Gastroesophageal sphincter (tissue), 4 donors: Measurements from ENCODE around the gene LDLRAP1. TPM values are rescaled to one million over a fixed set of nuclear protein-coding genes. Genes with fewer than 3 reads are reported as not detected.
"Not testable (repeated sequence)": the region's sequence is repeated elsewhere in the genome, so short reads cannot be mapped to it uniquely, and the experiment has no call there.

ENCODE experiments used
- ATAC-seq: fragments of 150-250 bp; one replicate; pipeline ENCODE4 v1.9.1; 2016; ENCODE audit warnings: mild to moderate bottlenecking, moderate library complexity
- H3K27ac ChIP-seq, 4 donors: fragments of 200-600 bp; sonication (generic) in 3 of 4; 1 replicate in 3 of 4; 2 replicates in 1 of 4; pipeline ENCODE4 v1.5.1; 2016 to 2019
- H3K27me3 ChIP-seq: fragments of 200-600 bp; sonication (generic); one replicate; pipeline ENCODE4 v1.5.1; 2019
- H3K36me3 ChIP-seq, 2 donors: fragments of 200-600 bp; sonication (generic); one replicate each; pipeline ENCODE4 v1.5.1; 2019; ENCODE audit warnings: control low read depth in 1 of 2
- H3K4me1 ChIP-seq, 3 donors: fragments of 200-600 bp; sonication (generic); 1 replicate in 2 of 3; 2 replicates in 1 of 3; pipeline ENCODE4 v1.5.1; 2016 to 2019; ENCODE audit warnings: control low read depth in 2 of 3
- H3K4me3 ChIP-seq, 2 donors: fragments of 200-600 bp; sonication (generic); one replicate each; pipeline ENCODE4 v1.5.1; 2019; ENCODE audit warnings: mild to moderate bottlenecking in 1 of 2, moderate library complexity in 1 of 2
- H3K9me3 ChIP-seq, 3 donors: fragments of 200-600 bp; sonication (generic); one replicate each; pipeline ENCODE4 v1.5.1; 2017 to 2019; ENCODE audit warnings: control low read depth in 2 of 3
- EP300 ChIP-seq: sonication (generic); formaldehyde crosslinking; IDR thresholded peaks from one replicate; pipeline ENCODE4 v1.6.1; 2017; ENCODE audit warnings: antibody characterized with exemption, mild to moderate bottlenecking
- POLR2A ChIP-seq, 2 donors: fragments of 450-650 bp; IDR thresholded peaks; one replicate each; pipeline ENCODE4 v1.6.1; 2017; ENCODE audit warnings: antibody characterized with exemption in 2 of 2, mild to moderate bottlenecking in 2 of 2, moderate library complexity in 1 of 2
- POLR2AphosphoS5 ChIP-seq: sonication (generic); formaldehyde crosslinking; IDR thresholded peaks from one replicate; pipeline ENCODE4 v1.6.1; 2017; ENCODE audit warnings: antibody characterized with exemption
- WGBS, 2 donors: methylation state at CpG; one replicate each; pipeline ENCODE4 v1.1.5; 2018; ENCODE audit warnings: low coverage in 1 of 2; 5-methylcytosine and 5-hydroxymethylcytosine counted together
- total RNA-seq, 4 donors: library from RNA; depleted of rRNA; stranded (reverse); fragments of >200 nt; gene quantifications; one replicate each; pipeline ENCODE4 v1.1.0, GENCODE V29; 2016
- TF ChIP-seq, protein P1 (sequence below), 4 experiments: fragments of 200-600 bp in 2 of 4; fragments of 450-650 bp in 2 of 4; sonication (generic) in 1 of 4; IDR thresholded peaks; one replicate each; pipeline ENCODE4 v1.5.1; 2017 to 2019; ENCODE audit warnings: antibody characterized with exemption in 4 of 4, mild to moderate bottlenecking in 2 of 4, moderate library complexity in 2 of 4

LDLRAP1 gene
- total RNA-seq, 4 donors from 2014 or later = 13.6 to 21.3 (median 17.2) TPM

DNA sequence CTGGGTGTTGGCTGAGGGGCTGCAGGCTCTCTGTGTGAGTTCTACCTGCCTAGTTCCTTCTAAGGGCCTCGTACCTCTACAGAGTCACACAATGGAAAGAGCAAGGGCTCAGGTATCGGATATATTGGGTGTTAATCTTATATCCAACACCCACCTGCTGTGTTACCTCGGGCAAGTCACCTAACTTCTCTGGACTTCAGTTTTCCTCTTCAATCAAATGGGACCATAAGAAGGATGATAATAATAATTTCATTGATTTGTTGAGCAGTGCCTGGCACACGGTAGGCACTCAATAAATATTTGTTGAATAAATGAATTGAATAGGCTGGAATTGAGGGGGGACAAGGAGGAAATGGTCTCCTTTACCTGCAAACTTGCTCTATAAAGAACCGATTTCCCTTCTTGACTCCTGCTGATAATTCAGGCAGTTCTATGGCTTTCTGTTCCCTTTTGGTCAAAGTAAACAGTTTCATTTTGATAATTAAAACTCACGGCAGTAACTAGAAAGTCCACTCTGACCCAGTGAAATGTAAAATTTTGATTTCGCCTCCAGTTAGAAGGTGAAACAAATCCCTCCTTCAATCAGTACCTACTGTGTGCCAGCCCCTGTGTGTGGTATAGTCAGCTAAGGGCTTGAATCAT is 56.7 kb downstream of the LDLRAP1 start:
- Histone ChIP-seq H3K9me3 (no peaks in the 10 kb centered on the region), H3K36me3 (no peaks in the 10 kb centered on the region), H3K27me3 (no peaks in the 10 kb centered on the region), H3K4me3 (no peak overlapping the region), H3K27ac (no peak overlapping the region), H3K4me1 (no peaks in the 10 kb centered on the region)
- TF ChIP-seq, protein P1, sequence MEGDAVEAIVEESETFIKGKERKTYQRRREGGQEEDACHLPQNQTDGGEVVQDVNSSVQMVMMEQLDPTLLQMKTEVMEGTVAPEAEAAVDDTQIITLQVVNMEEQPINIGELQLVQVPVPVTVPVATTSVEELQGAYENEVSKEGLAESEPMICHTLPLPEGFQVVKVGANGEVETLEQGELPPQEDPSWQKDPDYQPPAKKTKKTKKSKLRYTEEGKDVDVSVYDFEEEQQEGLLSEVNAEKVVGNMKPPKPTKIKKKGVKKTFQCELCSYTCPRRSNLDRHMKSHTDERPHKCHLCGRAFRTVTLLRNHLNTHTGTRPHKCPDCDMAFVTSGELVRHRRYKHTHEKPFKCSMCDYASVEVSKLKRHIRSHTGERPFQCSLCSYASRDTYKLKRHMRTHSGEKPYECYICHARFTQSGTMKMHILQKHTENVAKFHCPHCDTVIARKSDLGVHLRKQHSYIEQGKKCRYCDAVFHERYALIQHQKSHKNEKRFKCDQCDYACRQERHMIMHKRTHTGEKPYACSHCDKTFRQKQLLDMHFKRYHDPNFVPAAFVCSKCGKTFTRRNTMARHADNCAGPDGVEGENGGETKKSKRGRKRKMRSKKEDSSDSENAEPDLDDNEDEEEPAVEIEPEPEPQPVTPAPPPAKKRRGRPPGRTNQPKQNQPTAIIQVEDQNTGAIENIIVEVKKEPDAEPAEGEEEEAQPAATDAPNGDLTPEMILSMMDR (IDR thresholded peaks at IDR 0.05) = no peak
- TF ChIP-seq POLR2A (IDR thresholded peaks at IDR 0.05) (no peak), EP300 (no peak), POLR2AphosphoS5 (no peak)
- no peak for ATAC-seq
- WGBS, 2 donors = 86 to 87% methylated on average over 7 of the region's 7 CpGs

DNA sequence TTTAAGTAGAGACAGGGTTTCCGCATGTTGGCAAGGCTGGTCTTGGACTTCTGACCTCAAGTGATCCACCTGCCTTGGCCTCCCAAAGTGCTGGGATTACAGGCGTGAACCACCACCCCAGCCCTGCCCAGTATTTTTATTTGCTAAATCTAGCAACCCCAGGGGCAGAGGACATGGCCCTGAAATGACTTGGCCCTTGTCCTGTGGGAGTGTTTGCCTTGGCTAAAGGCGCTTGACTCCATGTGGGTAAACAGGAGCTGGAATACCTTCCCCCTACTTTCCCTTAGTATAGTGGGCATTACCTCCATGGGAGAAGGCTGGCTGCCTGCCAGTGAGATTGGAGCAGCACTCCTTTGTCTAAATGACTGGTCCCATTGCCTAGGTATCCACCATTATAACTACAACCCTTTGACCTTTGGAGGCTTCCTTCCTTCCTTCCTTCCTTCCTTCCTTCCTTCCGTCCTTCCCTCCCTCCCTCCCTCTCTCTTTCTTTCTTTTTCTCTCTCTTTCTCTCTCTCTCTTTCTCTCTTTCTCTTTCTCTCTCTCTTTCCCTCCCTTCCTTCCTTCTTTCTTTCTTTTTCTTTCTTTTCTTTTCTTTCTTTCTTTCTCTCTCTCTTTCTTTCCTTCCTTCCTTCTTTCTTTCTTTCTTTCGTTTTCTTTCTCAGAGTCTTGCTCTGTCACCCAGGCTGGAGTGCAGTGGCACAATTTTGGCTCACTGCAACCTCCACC is 57.7 kb downstream of the LDLRAP1 start:
- H3K9me3 ChIP-seq = not testable (repeated sequence)

GRCh38 chr1:25603779-25604538 is 60.6 kb downstream of the LDLRAP1 start:
- not testable (repeated sequence) for H3K4me3 ChIP-seq, H3K9me3 ChIP-seq, H3K4me1 ChIP-seq, H3K27me3 ChIP-seq, H3K36me3 ChIP-seq, ATAC-seq, H3K27ac ChIP-seq
- no CpG with 5 or more reads among the region's 55 CpGs for WGBS, 2 donors

More for the DNA sequence above, 57.7 kb downstream of the LDLRAP1 start:
- not testable (repeated sequence) for H3K36me3 ChIP-seq, H3K27ac ChIP-seq, ATAC-seq, H3K4me3 ChIP-seq, H3K27me3 ChIP-seq, H3K4me1 ChIP-seq
- WGBS, 2 donors = 79 to 92% methylated on average over 4 of the region's 5 CpGs

GRCh38 chr1:25607123-25607522 is 63.7 kb downstream of the LDLRAP1 start:
- H3K27ac ChIP-seq = no peak overlapping the region
- H3K36me3 ChIP-seq = no peaks in the 10 kb centered on the region
- WGBS, 2 donors = 84 to 92% methylated on average over 5 of the region's 5 CpGs
- no peak overlapping the region for H3K4me3 ChIP-seq
- no peaks in the 10 kb centered on the region for H3K9me3 ChIP-seq
- no peak for ATAC-seq
- H3K4me1 ChIP-seq = peaks cover 0 to 33% (median 6%) of the 10 kb centered on the region in 3 donors
- no peak for TF ChIP-seq POLR2A (IDR thresholded peaks at IDR 0.05)
- TF ChIP-seq POLR2AphosphoS5 = no peak
- no peak for TF ChIP-seq EP300
- H3K27me3 ChIP-seq = no peaks in the 10 kb centered on the region

DNA sequence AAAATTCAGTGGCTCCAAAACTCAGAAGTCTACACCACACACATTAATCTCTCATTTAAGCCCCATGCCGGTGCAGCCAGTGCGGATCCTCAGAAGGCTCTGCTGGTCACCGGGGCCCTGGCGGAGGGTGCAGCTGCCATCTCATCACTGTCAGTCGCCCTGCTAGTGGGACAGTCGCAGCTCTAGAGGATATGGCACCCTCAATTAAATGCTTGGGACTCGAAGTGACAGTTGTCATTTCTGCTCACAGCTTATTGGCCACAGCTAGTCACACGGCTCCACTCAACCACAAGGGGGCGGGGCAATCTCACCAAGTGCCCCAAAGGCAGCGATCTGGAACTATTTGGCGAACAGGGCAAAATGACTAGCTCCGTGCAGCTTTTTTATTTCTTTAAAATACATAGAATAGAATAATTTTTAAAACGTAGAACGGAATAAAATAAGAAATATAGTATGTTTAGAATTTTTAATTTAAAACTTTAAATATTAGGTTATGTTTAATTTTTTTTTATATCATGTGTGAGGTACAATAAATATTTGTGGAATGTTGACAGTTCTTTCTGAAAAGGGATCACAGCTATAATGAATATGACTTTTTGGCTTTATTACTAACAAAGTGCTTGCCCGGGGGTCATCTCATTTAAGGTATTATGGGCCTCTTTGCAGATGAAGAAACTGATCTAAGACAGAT is 65.2 kb downstream of the LDLRAP1 start:
- TF ChIP-seq EP300 (no peak), POLR2A (IDR thresholded peaks at IDR 0.05) (no peak), POLR2AphosphoS5 (no peak)
- TF ChIP-seq, protein P1 (IDR thresholded peaks at IDR 0.05) = peak; percentile 57 to 89 (median 87)
- Histone ChIP-seq H3K27ac (no peak overlapping the region), H3K36me3 (no peaks in the 10 kb centered on the region), H3K4me1 (peaks cover 0 to 33% (median 6%) of the 10 kb centered on the region in 3 donors), H3K27me3 (no peaks in the 10 kb centered on the region), H3K4me3 (peak overlapping the region in 1 of 2 donors; percentile 10), H3K9me3 (no peaks in the 10 kb centered on the region)
- ATAC-seq = peak; percentile 89
- WGBS, 2 donors = 15 to 20% methylated on average over 13 to 15 of the region's 15 CpGs

DNA sequence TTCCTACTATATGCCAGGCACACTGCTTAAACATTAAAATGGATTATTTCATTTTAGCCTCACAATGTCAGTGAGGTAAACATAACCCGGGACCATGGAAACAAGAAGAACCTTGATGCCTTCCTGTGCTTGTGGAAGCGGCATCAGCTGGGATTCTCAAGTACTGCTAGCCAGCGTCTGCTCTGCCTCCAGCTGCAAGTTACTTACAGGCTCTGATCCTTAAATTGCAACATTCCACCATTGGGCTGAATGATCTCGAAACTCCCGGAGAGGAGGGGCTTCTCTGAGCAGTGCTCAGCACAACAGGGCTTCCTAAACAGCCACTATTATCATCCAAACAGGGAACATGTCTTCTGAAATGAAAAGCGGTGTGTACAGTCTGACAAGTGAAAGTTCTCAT is 66.5 kb downstream of the LDLRAP1 start:
- no peaks in the 10 kb centered on the region for H3K9me3 ChIP-seq
- H3K27me3 ChIP-seq = no peaks in the 10 kb centered on the region
- H3K4me3 ChIP-seq = no peak overlapping the region
- H3K4me1 ChIP-seq = peaks cover 0 to 33% (median 6%) of the 10 kb centered on the region in 3 donors
- no peak for TF ChIP-seq POLR2A (IDR thresholded peaks at IDR 0.05)
- TF ChIP-seq, protein P1 (IDR thresholded peaks at IDR 0.05) = no peak
- no peak for TF ChIP-seq EP300
- TF ChIP-seq POLR2AphosphoS5 = no peak
- peak; percentile 40 for ATAC-seq
- H3K27ac ChIP-seq = peak overlapping the region in 2 of 4 donors; percentile 26 to 45
- H3K36me3 ChIP-seq = no peaks in the 10 kb centered on the region
- 39 to 40% methylated on average over 6 of the region's 6 CpGs for WGBS, 2 donors
